Myometrial cell (primary cell): ENCODE data around the gene TDRD15. TPM values are rescaled to one million over a fixed set of nuclear protein-coding genes. Genes with fewer than 3 reads are reported as not detected.

ENCODE experiments used
- total RNA-seq: library from RNA; depleted of rRNA; stranded (reverse); fragments of >200 nt; gene quantifications from 2 replicates; pipeline ENCODE4 v1.2.3, GENCODE V29; 2015

TDRD15 gene
- total RNA-seq, result not detected in 2 replicates

DNA sequence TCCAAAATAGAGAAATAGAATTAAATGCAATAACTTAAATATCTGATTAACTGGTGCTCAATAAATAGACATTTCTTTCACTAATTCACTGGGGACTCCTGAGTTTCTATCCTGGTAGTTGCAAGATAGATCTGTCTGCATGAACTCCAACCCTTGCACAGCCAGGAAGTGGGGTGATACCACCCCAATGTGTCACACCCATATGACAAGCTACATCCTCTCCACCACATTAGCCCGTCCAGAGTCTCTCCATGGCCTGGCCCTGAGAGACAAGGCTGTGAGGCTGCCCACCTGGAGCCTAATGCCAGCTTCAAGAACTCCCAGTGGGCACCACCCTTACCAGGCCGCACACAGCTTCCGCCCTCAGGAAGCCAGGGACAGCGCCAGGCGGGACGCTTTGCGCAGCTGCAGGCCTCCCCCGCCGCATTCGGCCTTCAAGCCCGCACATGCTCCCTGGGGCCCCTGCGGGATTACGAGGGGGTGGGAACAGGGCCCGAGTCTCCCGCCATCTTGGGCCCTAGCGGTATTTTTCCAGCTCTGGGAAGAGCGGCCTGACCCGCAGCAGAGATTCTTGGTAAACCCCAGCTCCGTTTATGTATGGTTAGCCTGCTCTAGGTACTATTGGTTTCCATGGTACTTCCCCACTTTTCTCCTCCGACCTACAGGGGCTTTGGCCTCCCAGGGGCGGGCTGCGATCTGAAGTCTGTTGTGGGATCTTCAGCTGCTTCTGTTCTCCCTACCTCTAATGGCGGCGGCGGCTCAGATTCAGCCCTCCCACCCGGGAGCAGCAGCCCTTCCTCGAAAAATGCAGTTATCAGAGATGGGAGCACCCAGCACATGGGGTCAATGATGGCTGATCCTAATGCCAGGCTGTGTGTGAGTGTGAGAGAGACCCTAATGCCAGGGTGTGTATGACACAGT, at the start of gene TDRD15:
Gene TDRD15, plus strand, starts transcription at position 496 of the 921 bp plus-strand sequence. CDS start 13,500 bp downstream, outside the sequence.

Other genes with a start within 250 kb of the TDRD15 start
- not detected in 2 replicates for gene APOB, start 79.9 kb upstream of the TDRD15 start, total RNA-seq